ENCODE measurements around the gene CYP39A1.

DNA sequence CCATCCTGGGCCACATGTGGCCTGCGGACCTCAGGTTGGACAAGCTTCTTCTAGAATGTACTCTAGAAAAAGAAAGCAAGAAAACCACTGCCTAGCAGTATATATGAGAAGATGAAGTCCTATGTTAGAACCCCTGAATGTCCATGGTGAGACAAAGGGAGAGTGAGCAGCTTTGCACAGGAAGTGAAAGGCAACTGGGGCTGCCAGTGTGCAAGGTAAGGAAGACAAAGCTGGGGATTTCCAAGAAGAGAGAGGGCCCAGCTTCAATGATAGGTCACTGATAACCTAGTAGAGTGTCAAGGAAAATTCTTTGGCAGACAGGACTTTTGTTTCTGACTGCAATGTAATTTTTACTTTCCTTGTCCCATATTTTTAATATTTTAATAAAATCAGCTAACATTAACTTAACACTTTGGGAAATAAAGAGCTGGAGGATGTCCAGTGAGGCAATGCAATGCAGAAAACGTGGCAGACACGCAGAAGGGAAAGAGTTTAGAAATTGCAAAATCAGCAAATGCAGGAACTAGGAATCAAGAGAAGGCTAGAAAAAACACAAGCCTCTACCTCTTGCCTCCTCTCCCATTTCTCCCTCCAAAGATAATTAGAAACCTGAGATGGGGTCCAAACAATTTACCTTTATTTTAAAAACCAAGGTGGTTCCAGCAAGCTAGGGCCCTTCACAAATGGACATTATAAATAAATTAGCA is 47.4 kb downstream of the CYP39A1 start:
- no peak for TF ChIP-seq CTCF (IDR thresholded peaks at IDR 0.05)
- TF ChIP-seq POLR2A (IDR thresholded peaks at IDR 0.05) = no peak
